Colonic mucosa (tissue), 4 donors: ENCODE data around the gene SLC15A3. TPM values are rescaled to one million over a fixed set of nuclear protein-coding genes. Genes with fewer than 3 reads are reported as not detected.

Source experiments
- DNase-seq: peaks from one replicate; pipeline ENCODE4 v3.0.0-alpha.2; 2020
- H3K27ac ChIP-seq: fragments of 200-600 bp; one replicate; pipeline ENCODE4 v1.8.0; 2021
- H3K27me3 ChIP-seq: fragments of 200-600 bp; one replicate; pipeline ENCODE4 v1.8.0; 2021
- H3K36me3 ChIP-seq: fragments of 200-600 bp; one replicate; pipeline ENCODE4 v1.8.0; 2021
- H3K4me1 ChIP-seq: fragments of 200-600 bp; one replicate; pipeline ENCODE4 v1.8.0; 2021; ENCODE audit warnings: mild to moderate bottlenecking
- H3K4me3 ChIP-seq: fragments of 200-600 bp; one replicate; pipeline ENCODE4 v1.8.0; 2021
- H3K9ac ChIP-seq, 2 donors: one replicate each; pipeline ENCODE4 v1.7.0; 2013; ENCODE audit warnings: control low read depth in 2 of 2, low read depth in 2 of 2, low read length in 2 of 2
- H3K9me3 ChIP-seq: fragments of 200-600 bp; one replicate; pipeline ENCODE4 v1.8.0; 2021
- intact Hi-C: fragments of 100-400 bp; cut with DNase I; formaldehyde crosslinking; loops from one replicate; pipeline ENCODE4 v1.14.1; 2022
- total RNA-seq, 2 donors: library from RNA; stranded (reverse); fragmentation: NEBNext Ultra II Directional in 1 of 2; extraction: Animal tissue kit (Norgen Biotek cat#: 25700) in 1 of 2; gene quantifications; one replicate each; pipeline ENCODE4 v1.2.1, GENCODE V29; 2021
- TF ChIP-seq, protein P1 (sequence below): fragments of 200-600 bp; IDR thresholded peaks from one replicate; pipeline ENCODE4 v1.8.0; 2022; ENCODE audit warnings: antibody characterized with exemption, mild to moderate bottlenecking
- donor health status: healthy.
- donor health status: DM: no; HTN: no; CAD: no.
- donor health status: DM: no; HTN: no; CAD: no.

Gene SLC15A3
- total RNA-seq, 2 donors from 2014 or later: 6.6 to 14.4 TPM

DNA sequence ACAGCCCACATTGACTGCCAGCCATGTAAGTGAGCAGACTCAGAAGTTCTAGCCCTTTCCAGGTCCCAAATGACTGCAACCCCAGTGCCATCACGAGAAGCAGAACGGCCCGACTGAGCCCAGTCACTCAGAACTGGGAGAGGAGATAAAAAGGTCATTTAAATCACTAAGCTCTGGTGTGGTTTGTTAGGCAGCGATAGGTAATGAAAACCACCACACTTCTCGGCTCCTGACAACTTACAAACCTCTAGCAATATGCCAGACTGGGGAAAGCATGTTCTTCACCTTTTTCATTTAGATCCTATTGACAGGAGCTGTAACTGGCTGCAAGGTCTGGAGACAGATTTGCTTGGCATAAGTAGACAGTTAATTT, 6.7 kb downstream of the SLC15A3 start:
- Histone ChIP-seq H3K4me3 (no peak overlapping the region), H3K27me3 (no peaks in the 10 kb centered on the region), H3K27ac (no peak overlapping the region), H3K9me3 (no peaks in the 10 kb centered on the region), H3K4me1 (no peaks in the 10 kb centered on the region), H3K36me3 (no peaks in the 10 kb centered on the region), H3K9ac (no peak overlapping the region)
- intact Hi-C loops: no loop called here
- DNase-seq: no peak
- TF ChIP-seq, protein P1, sequence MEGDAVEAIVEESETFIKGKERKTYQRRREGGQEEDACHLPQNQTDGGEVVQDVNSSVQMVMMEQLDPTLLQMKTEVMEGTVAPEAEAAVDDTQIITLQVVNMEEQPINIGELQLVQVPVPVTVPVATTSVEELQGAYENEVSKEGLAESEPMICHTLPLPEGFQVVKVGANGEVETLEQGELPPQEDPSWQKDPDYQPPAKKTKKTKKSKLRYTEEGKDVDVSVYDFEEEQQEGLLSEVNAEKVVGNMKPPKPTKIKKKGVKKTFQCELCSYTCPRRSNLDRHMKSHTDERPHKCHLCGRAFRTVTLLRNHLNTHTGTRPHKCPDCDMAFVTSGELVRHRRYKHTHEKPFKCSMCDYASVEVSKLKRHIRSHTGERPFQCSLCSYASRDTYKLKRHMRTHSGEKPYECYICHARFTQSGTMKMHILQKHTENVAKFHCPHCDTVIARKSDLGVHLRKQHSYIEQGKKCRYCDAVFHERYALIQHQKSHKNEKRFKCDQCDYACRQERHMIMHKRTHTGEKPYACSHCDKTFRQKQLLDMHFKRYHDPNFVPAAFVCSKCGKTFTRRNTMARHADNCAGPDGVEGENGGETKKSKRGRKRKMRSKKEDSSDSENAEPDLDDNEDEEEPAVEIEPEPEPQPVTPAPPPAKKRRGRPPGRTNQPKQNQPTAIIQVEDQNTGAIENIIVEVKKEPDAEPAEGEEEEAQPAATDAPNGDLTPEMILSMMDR: no peak

DNA sequence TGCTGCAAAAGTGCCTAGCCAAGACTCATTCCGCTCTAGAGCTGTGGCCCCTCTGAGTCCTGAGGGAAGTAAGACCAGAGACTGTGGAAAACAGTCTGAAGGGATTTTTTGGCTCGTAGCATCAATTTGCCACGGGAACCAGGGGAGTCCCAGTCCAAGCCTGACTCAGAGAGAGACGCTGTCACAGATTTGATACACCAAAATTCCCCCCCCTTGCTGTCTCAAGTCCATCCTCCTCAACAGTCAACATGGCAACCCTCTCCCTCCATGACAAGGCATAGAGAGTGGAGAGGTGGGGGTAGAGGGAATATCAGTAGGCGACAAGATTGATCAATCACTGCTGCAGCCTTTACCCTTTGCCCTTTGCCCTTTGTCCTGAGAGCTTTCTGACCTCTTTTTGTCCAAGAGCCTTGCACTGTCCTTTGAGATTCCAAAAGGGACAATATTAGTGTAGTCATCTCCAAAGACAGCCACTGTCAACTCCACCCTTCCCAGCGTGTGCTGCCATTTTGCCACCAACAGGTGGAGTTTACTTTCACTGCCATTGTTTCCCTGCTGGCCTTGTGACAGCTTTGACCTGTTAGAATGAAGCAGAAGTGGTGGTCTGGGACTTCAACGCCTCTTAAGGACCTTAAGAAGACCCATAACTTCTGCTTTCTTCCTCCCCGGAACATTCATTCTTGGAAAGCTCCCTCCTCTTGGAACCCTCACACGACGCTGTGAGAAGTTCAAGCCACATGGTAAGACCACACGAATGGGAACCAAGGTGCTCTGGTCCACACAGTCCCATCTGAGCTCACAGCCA, 7.3 kb downstream of the SLC15A3 start:
- DNase-seq: no peak
- Histone ChIP-seq H3K27me3 (no peaks in the 10 kb centered on the region), H3K27ac (no peak overlapping the region), H3K36me3 (no peaks in the 10 kb centered on the region), H3K4me3 (no peak overlapping the region), H3K4me1 (no peaks in the 10 kb centered on the region), H3K9me3 (no peaks in the 10 kb centered on the region), H3K9ac (no peak overlapping the region)
- intact Hi-C loops: no loop called here
- TF ChIP-seq, protein P1: no peak

DNA sequence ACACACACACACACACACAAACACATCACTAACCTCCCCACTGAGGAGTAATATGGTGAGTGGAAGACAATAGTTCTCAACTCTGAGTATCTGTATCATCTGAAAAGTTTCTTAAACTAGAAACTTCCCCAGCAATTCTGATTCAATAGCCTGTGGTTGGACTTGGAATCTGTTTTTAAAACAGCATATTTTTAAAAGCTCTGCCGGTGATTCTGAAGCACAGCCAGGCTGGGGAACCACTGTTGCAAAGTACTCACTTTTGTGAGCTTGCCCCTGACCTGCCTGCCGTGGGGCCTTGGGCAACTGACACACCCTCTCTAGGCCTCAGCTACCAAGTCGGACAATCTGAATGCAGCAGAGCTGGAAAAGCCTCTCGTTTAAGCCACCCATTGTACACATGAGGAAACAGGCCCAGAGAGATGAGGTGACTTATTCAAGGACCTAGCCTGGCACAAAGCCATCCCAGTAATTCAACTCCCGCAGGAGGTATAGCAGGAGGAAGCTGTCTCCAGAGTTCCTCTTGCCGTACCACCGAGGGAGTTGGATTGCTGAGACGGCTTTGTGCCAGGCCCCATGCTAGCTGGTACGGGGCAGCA, 8.9 kb downstream of the SLC15A3 start:
- H3K9ac ChIP-seq: no peak overlapping the region
- H3K27me3 ChIP-seq: no peaks in the 10 kb centered on the region
- H3K27ac ChIP-seq: peak overlapping the region; percentile 11
- intact Hi-C loops: no loop called here
- no peak overlapping the region for H3K4me3 ChIP-seq
- DNase-seq: peak; percentile 70
- TF ChIP-seq, protein P1: no peak
- H3K36me3 ChIP-seq: no peaks in the 10 kb centered on the region
- H3K4me1 ChIP-seq: no peaks in the 10 kb centered on the region
- H3K9me3 ChIP-seq: no peaks in the 10 kb centered on the region

DNA sequence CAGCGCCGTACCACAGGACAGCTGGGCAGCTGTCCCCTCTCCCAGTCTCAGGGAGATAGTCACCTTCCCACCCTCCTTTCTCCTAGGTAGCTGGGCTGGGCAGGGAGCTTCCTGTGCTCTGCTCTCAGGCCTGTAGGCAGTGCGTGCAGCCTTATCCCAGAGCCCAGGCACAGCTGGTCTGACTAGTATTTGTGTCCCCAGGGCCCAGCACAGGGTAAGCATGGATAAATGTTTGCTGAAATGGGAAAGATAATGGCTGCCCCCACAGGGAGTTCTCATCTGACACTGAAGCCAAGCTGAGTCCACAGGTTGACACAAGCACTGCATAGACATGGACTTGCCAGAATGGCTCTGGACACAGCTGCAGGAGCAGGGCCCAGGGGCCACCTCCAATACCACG, 9.8 kb downstream of the SLC15A3 start:
- Histone ChIP-seq H3K36me3 (no peaks in the 10 kb centered on the region), H3K9me3 (no peaks in the 10 kb centered on the region), H3K4me3 (no peak overlapping the region), H3K27ac (no peak overlapping the region), H3K27me3 (no peaks in the 10 kb centered on the region), H3K9ac (peak overlapping the region in 1 of 2 donors; percentile 27), H3K4me1 (no peaks in the 10 kb centered on the region)
- DNase-seq: no peak
- TF ChIP-seq, protein P1: no peak
- intact Hi-C loops: no loop called here

DNA sequence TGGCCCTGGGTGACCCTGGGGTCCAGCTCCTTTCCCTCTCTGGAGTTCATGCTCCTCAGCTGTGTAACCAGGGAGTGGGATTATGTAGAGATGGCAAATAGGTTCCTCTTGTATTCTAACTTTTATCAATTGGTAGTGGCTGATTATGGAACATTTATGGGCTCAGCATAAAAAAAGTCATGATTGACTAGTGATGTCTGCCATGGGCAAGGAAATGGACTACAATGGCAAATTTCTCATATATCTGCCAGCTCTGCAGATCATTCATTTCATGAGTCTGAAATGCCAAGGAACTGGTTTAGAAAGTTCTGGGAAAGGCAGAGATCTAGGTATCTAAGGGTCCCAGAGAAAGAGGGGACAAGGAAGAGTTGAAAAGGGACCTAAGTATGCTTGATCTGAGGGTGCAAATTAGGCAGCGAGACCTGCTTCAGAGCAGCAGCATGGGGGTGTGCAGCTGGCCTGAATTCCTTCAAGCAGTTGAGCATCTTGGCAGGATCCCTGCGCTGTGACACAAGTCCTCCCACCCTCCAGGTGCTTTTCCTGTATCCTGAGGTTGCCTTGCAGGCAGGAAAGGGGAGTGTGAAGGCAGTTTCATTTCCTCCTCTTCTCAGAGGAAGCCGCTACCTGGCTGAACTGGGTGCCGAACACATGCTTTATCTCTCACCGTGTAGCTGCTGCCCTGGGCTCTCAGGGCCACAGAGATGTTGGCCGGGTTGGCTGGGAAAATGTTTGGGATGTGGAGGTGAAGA, 10.4 kb downstream of the SLC15A3 start:
- H3K27ac ChIP-seq: no peak overlapping the region
- DNase-seq: no peak
- H3K9me3 ChIP-seq: no peaks in the 10 kb centered on the region
- no peak overlapping the region for H3K9ac ChIP-seq
- intact Hi-C loops: no loop called here
- H3K27me3 ChIP-seq: no peaks in the 10 kb centered on the region
- H3K36me3 ChIP-seq: no peaks in the 10 kb centered on the region
- H3K4me1 ChIP-seq: no peaks in the 10 kb centered on the region
- no peak overlapping the region for H3K4me3 ChIP-seq
- TF ChIP-seq, protein P1: no peak
